ENCODE data around the gene GPR87. TPM values are rescaled to one million over a fixed set of nuclear protein-coding genes. Genes with fewer than 3 reads are reported as not detected.

The GPR87 gene
- total RNA-seq, 3 donors from 2014 or later (not counting 1 experiment from before 2014, with no cell fraction given): not detected

DNA sequence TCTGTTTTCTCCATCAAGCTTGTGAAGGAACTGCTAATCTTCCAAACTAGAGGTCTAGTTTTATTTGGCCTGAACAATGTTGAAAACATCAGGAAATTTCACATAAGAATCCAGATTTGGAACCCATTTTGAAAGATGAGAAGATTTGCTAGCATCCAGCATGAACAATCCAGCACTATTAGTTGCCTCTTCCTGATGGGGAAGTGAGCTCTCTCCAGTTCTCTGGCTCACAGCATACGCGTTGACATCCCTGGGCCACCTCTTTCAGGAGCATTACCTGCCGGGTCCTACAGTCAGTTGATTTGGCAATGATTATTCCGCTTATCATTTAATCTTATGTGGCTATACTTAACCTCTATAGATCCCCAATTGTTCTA, 10.9 kb downstream of the GPR87 start:
- peaks cover 31 to 37% of the 10 kb centered on the region in 2 donors for H3K4me1 Mint-ChIP-seq
- peak overlapping the region; percentile 65 for H3K4me3 Mint-ChIP-seq
- Histone ChIP-seq H3K9me3 (ENCODE audit: control insufficient read depth, insufficient read depth, low read length) (no peaks in the 10 kb centered on the region), H3K4me3 (ENCODE audit: low read length) (no peak overlapping the region), H3K4me1 (ENCODE audit: control insufficient read depth, insufficient read depth, low read length) (peaks cover 20% of the 10 kb centered on the region), H3K27ac (ENCODE audit: low read length) (no peak overlapping the region), H3K27me3 (ENCODE audit: control insufficient read depth, insufficient read depth, low read length) (no peaks in the 10 kb centered on the region), H3K36me3 (ENCODE audit: control insufficient read depth, insufficient read depth, low read length) (no peaks in the 10 kb centered on the region)
- H3K27me3 Mint-ChIP-seq (ENCODE audit: low read depth in 2 of 2): no peaks in the 10 kb centered on the region
- WGBS (ENCODE audit: insufficient coverage): 89% methylated on average over 4 of the region's 4 CpGs
- no peaks in the 10 kb centered on the region for H3K9me3 Mint-ChIP-seq
- no peaks in the 10 kb centered on the region for H3K36me3 Mint-ChIP-seq
- ATAC-seq (peak in 1 of 3 donors; percentile 6), DNase-seq (no peak)
- intact Hi-C loops (cut with micrococcal nuclease): no loop called here
- peak overlapping the region; percentile 20 to 30 for H3K27ac Mint-ChIP-seq
- TF ChIP-seq, protein P1, sequence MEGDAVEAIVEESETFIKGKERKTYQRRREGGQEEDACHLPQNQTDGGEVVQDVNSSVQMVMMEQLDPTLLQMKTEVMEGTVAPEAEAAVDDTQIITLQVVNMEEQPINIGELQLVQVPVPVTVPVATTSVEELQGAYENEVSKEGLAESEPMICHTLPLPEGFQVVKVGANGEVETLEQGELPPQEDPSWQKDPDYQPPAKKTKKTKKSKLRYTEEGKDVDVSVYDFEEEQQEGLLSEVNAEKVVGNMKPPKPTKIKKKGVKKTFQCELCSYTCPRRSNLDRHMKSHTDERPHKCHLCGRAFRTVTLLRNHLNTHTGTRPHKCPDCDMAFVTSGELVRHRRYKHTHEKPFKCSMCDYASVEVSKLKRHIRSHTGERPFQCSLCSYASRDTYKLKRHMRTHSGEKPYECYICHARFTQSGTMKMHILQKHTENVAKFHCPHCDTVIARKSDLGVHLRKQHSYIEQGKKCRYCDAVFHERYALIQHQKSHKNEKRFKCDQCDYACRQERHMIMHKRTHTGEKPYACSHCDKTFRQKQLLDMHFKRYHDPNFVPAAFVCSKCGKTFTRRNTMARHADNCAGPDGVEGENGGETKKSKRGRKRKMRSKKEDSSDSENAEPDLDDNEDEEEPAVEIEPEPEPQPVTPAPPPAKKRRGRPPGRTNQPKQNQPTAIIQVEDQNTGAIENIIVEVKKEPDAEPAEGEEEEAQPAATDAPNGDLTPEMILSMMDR (IDR thresholded peaks at IDR 0.05): no peak

DNA sequence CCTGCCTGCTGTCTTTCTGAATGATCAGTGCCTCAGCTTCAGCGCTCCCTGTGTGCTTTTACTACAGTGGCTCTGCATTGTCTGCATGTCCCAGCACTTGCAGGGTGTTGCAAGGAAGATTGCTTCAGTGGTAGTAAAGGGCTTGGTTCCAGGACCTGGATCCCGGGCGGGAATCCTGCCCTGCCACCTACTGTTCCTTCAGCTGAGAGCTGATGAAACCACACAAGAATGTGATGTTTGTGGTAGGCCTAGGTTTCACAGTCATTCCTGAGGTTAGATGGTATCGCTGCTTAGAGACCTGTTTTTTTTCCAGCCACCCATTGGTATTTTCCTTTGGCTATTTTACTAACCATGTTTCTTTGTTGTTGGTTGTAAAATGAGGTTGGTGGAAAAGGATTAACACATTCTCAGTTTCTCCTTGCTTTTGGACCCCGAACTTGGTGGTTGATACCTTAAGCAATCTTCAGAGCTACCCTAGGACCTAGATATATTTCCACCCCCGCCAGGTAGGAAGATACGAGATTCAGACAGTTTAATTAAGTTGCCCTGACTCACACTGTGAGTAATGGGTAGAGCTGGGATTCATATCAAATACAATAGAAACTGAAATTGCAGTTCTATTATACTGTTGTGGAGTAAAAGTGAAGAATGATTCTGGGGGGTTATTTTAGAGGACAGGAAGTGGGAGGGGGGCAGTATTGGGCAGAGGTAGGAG, 11.4 kb downstream of the GPR87 start:
- Histone ChIP-seq H3K9me3 (ENCODE audit: control insufficient read depth, insufficient read depth, low read length) (no peaks in the 10 kb centered on the region), H3K27ac (ENCODE audit: low read length) (no peak overlapping the region), H3K27me3 (ENCODE audit: control insufficient read depth, insufficient read depth, low read length) (no peaks in the 10 kb centered on the region), H3K4me3 (ENCODE audit: low read length) (no peak overlapping the region), H3K36me3 (ENCODE audit: control insufficient read depth, insufficient read depth, low read length) (no peaks in the 10 kb centered on the region), H3K4me1 (ENCODE audit: control insufficient read depth, insufficient read depth, low read length) (peaks cover 20% of the 10 kb centered on the region)
- Mint-ChIP-seq H3K36me3 (no peaks in the 10 kb centered on the region), H3K27ac (peak overlapping the region in 1 of 2 donors; percentile 30), H3K9me3 (no peaks in the 10 kb centered on the region), H3K27me3 (ENCODE audit: low read depth in 2 of 2) (no peaks in the 10 kb centered on the region), H3K4me1 (peaks cover 31 to 37% of the 10 kb centered on the region in 2 donors), H3K4me3 (peak overlapping the region; percentile 65)
- DNase-seq (no peak), ATAC-seq (peak; percentile 33 to 68 (median 48))
- WGBS (ENCODE audit: insufficient coverage): 32% methylated on average over 5 of the region's 7 CpGs
- TF ChIP-seq, protein P1 (IDR thresholded peaks at IDR 0.05): no peak
- intact Hi-C loops (cut with micrococcal nuclease): no loop called here

DNA sequence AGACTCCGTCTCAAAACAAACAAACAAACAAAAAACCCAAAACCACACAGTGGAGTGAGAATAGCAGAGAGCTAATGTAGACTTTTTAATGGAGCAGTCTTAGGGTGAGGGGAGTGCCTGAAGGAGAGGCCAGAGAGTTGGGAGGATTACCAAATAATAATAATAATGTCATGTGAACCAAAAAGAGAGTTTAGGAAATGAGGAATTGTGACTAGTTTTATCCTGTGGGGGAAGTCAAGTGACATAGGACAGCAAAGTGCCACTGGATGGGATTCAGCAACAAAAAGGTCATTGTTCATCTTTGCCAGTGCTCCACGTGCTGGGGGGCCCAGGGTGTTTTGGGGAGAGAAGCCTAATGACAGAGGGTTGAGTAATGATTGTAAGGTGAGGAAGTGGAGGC, 12.9 kb downstream of the GPR87 start:
- peaks cover 20% of the 10 kb centered on the region for H3K4me1 ChIP-seq (ENCODE audit: control insufficient read depth, insufficient read depth, low read length)
- Mint-ChIP-seq H3K27me3 (ENCODE audit: low read depth in 2 of 2) (no peaks in the 10 kb centered on the region), H3K4me1 (peaks cover 31 to 37% of the 10 kb centered on the region in 2 donors), H3K27ac (peak overlapping the region in 1 of 2 donors; percentile 17), H3K4me3 (no peak overlapping the region), H3K36me3 (no peaks in the 10 kb centered on the region), H3K9me3 (no peaks in the 10 kb centered on the region)
- H3K4me3 ChIP-seq (ENCODE audit: low read length): no peak overlapping the region
- 78% methylated on average over 1 of the region's 2 CpGs for WGBS (ENCODE audit: insufficient coverage)
- TF ChIP-seq, protein P1 (IDR thresholded peaks at IDR 0.05): no peak
- H3K27me3 ChIP-seq (ENCODE audit: control insufficient read depth, insufficient read depth, low read length): no peaks in the 10 kb centered on the region
- ATAC-seq (no peak), DNase-seq (no peak)
- H3K9me3 ChIP-seq (ENCODE audit: control insufficient read depth, insufficient read depth, low read length): no peaks in the 10 kb centered on the region
- H3K36me3 ChIP-seq (ENCODE audit: control insufficient read depth, insufficient read depth, low read length): no peaks in the 10 kb centered on the region
- intact Hi-C loops (cut with micrococcal nuclease): no loop called here
- no peak overlapping the region for H3K27ac ChIP-seq (ENCODE audit: low read length)

DNA sequence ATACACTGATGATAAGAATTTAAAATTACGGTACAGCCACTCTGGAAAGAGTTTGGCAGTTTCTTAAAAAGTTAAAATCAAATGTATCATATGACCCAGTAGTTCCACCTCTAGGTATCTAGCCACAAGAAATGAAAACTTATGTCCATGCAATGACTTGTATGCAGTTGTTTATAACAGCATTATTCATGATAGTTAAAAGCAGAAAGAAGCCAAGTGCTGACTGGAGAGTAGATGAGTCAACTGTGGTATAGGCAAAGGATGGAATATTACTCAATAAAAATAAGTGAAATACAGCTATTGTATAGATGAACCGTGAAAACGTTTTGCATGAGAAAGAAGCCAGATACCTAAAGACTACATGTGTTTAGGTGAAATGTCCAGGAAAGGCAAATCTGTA, 14.8 kb downstream of the GPR87 start:
- TF ChIP-seq, protein P1 (IDR thresholded peaks at IDR 0.05): no peak
- Mint-ChIP-seq H3K9me3 (no peaks in the 10 kb centered on the region), H3K4me3 (no peak overlapping the region), H3K27ac (no peak overlapping the region), H3K4me1 (peaks cover 20 to 26% of the 10 kb centered on the region in 2 donors), H3K36me3 (no peaks in the 10 kb centered on the region), H3K27me3 (ENCODE audit: low read depth in 2 of 2) (no peaks in the 10 kb centered on the region)
- WGBS (ENCODE audit: insufficient coverage): 92% methylated on average over 3 of the region's 3 CpGs
- DNase-seq: no peak
- no peaks in the 10 kb centered on the region for H3K27me3 ChIP-seq (ENCODE audit: control insufficient read depth, insufficient read depth, low read length)
- H3K27ac ChIP-seq (ENCODE audit: low read length): no peak overlapping the region
- H3K4me1 ChIP-seq (ENCODE audit: control insufficient read depth, insufficient read depth, low read length): peaks cover 17% of the 10 kb centered on the region
- H3K9me3 ChIP-seq (ENCODE audit: control insufficient read depth, insufficient read depth, low read length): no peaks in the 10 kb centered on the region
- no peak for ATAC-seq
- no peak overlapping the region for H3K4me3 ChIP-seq (ENCODE audit: low read length)
- intact Hi-C loops (cut with micrococcal nuclease): no loop called here
- H3K36me3 ChIP-seq (ENCODE audit: control insufficient read depth, insufficient read depth, low read length): no peaks in the 10 kb centered on the region
